Measurements from ENCODE around the gene SPINT1.

The SPINT1 gene

DNA sequence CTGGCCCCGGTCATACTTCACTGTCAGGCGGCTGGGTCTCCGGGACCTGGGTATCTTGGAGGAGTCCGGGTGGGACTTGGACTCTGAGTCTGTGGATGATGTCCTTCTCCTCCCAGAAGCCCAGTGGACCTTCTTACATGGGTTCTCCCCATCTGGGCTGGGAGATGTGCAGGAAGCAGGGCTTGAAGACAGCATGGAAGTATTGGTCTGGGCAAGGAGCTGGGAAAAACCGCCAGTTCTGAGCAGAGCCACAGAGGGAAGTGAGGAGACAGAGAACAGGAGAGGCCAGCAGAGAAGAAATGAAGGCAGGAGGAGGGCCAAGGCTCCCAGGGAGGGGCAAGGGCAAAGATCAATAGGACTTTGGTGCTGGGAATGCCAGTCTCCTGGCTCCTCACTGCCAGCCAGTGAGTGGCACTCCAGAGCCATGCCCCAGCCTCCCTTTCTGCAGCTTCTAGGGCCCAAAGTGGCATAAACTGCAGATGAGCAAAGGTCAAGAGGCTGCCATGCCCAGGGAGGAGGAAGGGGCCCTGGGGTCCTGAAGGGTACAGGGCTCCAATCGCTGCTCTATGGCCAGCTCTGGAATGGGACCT is 15.3 kb upstream of the SPINT1 start, which contains the start of gene PPP1R14D:
TSS of gene PPP1R14D (minus strand) at position 262 of the 590 bp plus-strand sequence. CDS start at position 195, 67 bp downstream.
- no peak for DNase-seq (ENCODE audit: low spot score)

DNA sequence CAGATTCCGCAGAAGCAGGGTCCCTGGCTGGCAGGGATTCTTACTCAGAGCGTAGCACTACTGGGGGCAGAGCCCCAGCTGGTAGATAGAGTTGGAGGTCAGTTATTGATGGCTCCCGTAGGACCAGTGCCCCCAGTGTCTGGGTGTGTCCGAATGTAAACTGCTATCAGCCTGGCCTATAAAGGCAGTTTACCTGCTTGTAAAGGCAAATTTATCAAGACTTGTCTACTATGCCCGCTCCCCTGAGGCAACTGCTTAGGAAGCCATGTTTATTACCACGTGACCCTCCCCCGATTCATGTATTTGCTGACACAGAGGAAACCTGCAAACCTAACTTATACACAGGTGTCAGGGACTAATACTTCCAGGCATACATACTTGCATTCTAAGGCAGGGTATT is 14.7 kb upstream of the SPINT1 start:
- DNase-seq (ENCODE audit: low spot score) = no peak

DNA sequence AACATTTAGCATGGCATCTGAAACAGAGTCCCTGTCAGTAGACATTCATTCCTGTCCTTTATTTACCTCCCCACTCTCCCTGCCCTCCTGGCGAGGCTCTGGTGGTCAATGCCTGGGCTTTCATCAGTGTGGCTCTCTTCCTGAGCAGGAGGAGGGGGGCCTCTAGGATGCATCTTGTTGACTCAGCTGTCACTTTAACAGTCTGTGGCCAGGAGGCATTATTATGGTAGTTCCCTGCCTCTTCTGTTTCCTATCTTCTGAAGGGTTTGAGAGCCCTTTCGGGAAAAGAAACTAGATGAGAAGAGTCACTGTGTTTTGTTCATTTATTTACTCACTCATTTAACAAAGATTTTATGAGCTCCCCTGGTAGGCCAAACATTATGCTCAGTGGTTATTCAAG is 13.0 kb upstream of the SPINT1 start:
- DNase-seq (ENCODE audit: low spot score) = no peak

DNA sequence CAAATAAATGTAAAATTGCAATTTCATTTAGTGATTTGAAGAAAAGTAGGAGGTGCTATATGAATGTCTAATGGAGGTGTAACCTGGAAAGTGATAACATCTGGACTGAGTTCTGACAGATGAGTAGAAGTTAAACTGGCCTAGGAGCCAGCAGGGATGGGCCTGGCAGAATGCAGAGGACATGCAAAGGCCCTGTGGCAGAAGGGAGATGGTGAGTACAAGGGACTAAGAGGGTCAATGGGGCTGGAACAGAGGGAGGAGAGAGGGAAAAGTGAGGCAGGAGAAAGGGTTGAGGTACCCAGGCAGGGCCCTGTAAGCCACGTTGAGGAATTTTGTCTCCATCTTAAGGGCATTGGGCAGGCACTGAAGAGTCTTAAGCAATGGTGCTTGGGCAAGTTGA is 12.0 kb upstream of the SPINT1 start:
- DNase-seq (ENCODE audit: low spot score) = no peak

DNA sequence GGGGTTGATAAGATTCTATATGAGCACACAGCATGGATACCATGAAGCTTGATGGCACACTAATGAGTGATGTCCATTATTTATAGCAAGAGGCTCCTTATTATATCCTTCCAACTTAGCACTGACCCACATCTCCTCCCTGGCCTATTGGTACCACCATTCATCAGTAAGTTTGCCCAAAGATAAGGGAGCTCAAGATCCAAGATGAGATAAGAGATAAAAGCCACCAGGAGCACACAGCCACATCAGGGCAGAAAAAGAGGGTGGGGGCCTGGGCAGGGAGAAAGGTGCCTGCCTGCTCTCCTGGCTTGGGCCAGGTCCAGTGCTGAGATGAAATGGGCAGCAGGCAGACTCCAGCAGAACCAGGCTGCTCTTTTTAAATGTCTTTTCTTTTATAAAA is 10.9 kb upstream of the SPINT1 start:
- no peak for DNase-seq (ENCODE audit: low spot score)

DNA sequence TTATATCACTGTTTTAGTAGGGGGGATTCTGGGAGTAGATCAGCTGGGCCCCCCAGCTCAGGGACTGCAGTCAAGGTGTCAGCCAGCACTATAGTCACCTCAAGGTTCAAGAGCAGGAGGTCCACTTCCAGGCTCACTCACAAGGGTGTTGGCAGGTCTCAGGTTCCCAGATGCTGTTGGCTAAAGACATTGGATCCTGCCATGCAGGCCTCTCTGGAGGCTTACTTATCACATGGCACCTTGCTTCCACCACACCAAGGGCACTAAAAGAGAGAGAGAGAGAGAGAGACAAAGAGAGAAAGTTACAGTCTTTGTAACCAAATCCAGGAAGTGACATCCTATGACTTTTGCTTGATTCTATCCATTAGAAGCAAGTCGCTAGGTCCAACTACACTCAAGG is 7.8 kb upstream of the SPINT1 start:
- DNase-seq (ENCODE audit: low spot score) = no peak

DNA sequence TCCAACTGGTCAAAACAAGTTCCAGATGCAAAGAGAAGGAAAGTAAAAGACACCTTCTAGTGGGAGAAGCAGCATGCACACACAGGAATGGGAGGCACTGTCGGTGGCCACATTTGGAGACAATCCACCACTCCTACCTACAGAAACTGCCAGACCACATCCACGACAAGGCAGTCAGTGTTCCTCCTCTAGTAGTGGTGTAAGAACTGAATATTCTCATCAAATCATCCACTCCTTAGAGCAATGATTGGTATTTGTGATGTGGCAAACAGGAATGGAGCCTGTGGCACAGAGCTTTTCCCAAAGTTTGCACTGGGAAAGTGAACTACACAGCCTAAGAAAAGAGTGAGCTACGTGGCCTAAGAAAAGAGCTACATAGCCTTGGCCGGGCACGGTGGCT is 5.1 kb upstream of the SPINT1 start:
- no peak for DNase-seq (ENCODE audit: low spot score)

DNA sequence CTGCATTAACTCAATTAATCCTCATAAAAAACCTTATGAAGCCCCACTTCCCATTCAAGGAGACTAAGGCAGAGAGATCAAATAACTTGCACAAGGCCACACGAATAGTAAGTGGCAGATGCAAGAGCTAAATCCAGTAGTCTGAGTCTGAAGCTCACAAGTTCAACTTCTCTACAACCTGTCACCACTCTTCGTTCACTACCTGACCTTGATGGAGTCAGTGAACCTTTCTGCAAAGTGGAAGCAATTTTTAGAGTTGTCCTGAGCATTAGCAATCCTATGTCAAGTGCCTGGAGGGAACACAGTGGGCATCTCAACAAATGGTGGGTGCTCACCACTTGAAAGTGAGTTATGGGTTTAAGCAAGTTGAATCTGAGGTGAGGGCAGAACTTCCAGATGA is 2.1 kb upstream of the SPINT1 start:
- DNase-seq (ENCODE audit: low spot score) = no peak

DNA sequence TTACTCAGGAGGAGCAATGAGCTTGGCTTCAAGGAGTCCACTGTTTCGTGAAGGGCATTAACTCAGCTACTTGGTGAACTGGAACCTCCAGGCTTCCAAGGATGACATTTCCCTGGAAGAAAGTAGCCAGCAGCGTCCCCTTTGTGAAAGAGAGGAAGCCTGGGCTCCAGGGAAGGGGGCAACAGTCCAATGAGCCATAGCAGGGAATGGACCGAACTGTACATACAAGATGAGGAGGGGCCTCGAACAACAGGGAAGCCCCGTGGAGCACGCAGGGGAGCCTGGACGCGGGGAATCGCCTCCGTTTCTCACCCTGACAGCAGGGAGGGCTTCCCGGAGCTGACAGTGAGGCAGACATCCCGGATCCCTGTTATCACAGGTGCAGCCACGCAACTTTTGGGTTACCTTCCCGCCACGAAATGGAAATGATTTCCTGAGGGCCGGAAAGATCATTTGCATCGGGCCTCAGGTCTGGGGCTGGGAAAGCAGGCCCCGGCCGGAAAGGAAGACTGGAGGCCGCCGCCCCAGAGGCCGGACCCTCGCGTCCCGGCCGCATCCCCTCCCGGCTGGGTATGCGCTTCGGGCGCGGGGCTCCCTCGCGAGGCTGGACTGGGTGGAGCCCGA is 475 bp upstream of the SPINT1 start:
- DNase-seq (ENCODE audit: low spot score) = peak; percentile 30

DNA sequence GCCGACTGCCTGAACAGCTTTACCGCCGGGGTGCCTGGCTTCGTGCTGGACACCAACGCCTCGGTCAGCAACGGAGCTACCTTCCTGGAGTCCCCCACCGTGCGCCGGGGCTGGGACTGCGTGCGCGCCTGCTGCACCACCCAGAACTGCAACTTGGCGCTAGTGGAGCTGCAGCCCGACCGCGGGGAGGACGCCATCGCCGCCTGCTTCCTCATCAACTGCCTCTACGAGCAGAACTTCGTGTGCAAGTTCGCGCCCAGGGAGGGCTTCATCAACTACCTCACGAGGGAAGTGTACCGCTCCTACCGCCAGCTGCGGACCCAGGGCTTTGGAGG is 815 bp downstream of the SPINT1 start:
- DNase-seq (ENCODE audit: low spot score) = peak; percentile 46

DNA sequence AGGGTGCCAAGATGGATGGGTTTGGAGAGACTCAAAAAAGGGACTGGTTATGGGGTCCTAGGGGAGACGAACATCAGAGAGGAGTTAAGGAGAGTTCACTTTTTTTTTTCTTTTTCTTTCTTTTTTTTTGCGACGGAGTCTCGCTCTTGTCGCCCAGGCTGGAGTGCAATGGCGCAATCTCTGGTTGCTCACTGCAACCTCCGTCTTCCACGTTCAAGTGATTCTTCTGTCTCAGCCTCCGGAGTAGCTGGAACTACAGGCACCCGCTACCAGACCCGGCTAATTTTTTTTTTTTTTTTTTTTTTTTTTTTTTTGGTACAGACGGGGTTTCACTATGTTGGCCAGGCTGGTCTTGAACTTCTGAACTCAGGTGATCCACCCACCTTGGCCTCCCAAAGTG is 1.2 kb downstream of the SPINT1 start:
- no peak for DNase-seq (ENCODE audit: low spot score)

DNA sequence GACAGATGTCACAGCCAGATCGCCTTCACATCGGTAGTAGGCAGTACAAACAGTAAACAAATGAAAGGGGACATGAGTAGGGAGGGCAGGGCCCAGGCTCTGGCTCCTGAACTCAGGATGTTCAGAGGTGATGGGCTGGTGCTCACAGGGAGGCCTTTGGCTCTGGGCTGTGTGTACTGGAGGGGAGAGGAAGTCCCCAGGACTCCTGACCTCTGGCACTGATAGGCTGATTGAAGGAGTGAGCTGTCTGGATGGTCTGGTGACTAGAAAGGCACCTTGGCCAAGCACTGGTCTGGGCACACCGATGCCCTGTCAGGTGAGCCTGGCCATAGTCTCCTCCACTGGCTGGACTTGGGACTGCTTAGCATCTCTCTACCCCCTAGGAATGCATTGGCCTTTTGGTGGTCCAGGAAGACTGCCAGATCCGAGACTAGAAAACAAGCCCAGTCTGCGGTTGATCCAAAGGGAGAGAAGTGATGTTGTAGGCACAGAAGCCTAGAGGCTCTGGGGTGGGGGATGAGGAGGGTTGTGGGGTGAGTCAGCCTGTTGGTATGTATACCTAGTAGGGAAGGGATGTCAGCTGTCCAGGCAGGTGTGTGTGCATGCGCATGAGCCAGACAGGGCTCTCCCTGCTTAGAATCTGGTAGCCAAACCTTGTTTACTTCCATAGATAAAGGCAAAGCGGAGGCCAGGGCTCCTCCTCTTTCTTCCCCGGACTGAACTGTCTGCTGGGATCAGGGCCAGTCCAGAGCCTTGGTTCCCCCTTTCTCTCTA is 1.9 kb downstream of the SPINT1 start:
- peak; percentile 94 for DNase-seq (ENCODE audit: low spot score)

DNA sequence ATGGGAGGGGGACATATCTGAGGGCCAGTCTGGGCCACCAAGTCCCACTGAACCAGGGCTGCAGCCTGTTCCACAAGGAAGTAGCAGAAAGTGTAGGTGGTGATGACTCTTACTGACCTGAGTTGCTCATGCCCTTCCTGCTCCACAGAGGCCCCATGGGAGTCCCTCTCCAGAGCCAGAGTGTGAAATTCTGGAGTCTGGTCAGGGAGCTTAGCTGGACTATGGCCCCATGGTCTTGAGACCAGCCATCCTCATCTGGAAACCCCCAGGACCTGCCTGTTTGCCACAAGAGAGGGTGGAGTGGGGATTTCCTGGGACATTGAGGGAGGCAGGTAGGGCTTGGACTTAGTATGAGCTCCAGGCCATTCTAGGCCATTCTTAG is 3.0 kb downstream of the SPINT1 start:
- DNase-seq (ENCODE audit: low spot score) = peak; percentile 74

DNA sequence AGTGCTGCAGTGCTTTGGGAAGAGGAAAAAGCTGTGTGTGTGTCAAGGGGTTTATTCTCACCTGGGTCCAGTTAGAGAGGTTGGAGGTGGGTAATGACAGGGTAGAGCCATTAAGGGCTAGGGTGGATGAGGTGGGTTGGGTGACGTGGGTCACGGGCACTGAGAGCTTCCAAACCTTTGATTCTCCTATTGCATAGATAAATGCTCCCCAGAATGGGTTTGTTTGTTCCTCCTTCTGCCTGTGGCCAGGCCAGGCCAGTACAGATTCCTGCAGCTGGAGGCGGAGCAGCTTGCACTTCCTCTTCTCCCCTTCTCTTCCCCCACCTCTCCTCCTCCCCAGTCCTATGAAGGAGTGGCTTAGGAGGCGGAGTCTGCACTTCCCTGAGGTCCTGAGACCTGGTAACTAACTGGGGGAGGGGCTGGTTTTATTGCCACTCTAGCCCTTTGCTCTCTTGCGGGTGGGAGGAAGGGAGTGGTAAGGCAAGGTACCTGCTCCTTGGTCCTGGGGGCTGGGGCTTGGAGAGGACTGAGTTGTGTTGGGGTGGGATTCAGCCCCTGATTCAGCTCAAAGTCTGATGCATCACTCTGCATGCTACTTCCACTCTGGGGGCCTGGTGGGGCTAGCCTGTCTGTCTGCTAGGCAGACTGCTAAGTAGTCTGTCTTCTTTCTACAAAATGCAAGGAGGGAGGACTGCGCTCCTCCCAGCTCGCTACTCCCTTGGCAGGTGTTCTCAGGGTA is 3.5 kb downstream of the SPINT1 start:
- DNase-seq (ENCODE audit: low spot score) = peak; percentile 89

DNA sequence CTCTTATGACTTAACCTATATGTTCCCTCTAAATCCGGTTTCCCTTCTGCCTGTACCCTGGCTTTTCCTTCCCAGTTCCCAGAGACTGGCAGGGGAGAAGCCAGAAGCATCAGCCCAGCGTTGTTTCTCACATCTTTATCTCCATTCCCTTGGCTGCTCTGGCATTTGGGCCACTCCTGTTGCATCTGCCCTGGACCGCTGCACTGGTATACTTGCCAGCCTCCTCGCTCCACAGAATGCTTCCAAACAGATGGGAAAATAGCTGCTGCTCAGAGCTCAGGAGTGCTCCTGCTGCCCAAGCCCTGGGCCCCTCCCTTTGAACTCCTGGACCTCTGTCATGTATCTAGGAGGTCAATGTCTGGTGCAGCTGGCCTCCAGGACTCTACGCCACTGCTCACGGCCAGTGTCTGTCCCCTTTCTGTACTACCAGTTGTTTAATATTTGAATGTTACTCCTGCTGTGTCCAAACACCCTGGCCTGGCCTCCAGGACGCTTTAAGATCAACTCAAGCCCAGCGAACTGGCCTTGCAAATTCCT is 6.8 kb downstream of the SPINT1 start:
- no peak for DNase-seq (ENCODE audit: low spot score)

DNA sequence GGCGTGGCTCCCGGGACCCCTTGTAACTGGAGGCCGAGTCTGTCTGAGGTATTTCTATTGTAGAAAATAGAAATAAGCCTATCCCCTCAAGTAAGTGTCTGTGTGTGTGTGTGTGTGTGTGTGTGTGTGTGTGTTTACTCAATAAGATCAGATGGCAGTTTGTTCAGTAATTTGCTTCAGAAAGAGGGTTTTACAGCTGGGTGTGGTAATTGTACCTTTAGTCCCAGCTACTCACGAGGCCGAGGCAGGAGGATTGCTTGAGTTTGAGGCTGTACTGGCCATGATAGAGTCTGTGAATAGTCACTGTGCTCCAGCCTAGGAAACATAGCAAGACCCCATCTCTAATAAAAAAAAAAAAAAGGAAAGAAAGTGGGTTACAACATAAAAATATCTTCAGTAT is 8.7 kb downstream of the SPINT1 start:
- no peak for DNase-seq (ENCODE audit: low spot score)

DNA sequence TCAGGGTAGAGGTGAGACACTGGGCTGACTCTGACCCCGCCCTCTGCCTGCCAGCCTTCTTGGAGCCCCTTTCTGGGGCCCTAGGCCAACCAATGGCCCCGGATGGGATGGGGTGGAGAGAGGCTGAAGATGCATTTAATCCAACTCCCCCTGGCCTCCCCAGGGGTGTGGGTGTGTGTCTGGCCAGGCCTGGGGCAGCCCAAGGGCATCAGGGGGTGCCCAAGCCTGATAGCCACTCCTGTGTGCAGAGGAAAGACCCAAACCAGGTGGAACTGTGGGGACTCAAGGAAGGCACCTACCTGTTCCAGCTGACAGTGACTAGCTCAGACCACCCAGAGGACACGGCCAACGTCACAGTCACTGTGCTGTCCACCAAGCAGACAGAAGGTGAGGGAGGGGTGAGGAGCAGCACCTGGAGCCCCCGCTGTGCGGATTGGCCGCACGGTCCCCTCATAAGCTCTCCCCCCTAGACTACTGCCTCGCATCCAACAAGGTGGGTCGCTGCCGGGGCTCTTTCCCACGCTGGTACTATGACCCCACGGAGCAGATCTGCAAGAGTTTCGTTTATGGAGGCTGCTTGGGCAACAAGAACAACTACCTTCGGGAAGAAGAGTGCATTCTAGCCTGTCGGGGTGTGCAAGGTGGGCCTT is 9.5 kb downstream of the SPINT1 start:
- DNase-seq (ENCODE audit: low spot score) = no peak

DNA sequence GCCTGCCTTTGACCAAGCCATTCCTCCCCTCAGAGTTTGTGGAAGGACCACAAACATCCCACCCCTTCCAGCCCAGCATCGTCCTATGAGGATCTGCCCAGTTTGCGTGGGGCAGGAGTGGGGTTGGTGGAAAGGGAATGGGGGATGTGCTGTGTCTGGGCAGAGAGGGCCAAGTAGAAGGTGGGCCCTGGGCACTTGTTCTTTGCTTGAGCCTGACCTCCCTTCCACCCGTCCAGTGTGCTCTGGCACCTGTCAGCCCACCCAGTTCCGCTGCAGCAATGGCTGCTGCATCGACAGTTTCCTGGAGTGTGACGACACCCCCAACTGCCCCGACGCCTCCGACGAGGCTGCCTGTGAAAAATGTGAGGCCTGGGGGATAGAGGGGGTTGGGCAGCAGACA is 10.3 kb downstream of the SPINT1 start:
- DNase-seq (ENCODE audit: low spot score) = no peak

DNA sequence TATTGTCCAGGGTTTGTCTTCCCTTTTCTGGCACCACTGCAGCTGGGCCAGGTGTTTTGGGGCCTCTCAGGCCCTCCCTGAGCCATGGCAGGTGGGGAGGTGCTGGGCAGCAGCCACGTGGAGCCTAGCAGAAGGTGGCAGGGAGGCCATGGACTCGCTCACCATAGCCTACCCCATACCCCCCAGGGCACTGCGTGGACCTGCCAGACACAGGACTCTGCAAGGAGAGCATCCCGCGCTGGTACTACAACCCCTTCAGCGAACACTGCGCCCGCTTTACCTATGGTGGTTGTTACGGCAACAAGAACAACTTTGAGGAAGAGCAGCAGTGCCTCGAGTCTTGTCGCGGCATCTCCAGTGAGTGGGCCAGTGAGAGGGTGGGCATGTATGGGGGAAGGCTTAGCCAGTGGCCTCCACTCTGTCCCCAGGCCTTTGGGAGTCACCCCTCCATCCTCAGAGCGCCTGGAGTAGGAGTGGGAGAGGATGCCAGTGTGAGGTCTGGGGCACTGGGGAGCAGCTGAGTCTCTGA is 11.9 kb downstream of the SPINT1 start:
- no peak for DNase-seq (ENCODE audit: low spot score)

DNA sequence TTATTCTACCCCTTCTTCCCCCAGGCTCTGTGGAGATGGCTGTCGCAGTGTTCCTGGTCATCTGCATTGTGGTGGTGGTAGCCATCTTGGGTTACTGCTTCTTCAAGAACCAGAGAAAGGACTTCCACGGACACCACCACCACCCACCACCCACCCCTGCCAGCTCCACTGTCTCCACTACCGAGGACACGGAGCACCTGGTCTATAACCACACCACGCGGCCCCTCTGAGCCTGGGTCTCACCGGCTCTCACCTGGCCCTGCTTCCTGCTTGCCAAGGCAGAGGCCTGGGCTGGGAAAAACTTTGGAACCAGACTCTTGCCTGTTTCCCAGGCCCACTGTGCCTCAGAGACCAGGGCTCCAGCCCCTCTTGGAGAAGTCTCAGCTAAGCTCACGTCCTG is 12.9 kb downstream of the SPINT1 start:
- DNase-seq (ENCODE audit: low spot score) = no peak

DNA sequence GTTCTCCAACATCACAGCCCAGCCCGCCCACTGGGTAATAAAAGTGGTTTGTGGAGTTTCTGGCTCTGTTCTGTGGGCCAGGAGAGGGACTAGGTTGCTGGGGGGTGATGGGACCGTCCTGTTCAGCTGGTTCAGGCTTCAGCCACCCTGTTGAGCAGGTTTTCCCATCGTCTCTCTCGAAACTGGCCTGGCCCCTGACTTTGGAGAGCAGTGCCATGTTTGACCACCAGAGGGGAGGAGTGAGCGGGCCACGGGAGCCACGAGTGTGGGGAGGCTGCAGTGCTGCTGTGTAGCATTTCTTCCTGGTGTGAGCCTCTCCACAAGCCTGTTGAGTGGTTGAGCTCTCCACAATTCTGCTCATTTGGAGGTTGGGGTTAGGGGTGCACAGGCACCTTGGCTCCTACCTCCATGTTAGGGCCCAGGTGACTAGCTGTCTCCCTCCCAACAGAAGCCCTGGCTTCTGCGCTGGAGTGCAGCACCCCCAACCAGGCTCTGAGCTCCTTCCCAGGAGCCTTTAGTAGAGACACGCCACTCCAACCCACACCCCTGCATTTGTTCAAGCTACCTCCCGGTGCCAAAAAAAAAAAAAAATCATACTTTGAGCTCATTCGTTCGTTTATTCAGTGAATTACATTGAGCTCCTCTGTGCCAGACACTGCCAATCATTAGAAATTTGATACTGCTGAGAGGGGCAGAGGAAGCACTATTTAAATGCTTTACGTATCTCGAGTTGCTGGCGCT is 13.9 kb downstream of the SPINT1 start:
- DNase-seq (ENCODE audit: low spot score) = peak; percentile 74
